K562 (cell line): Measurements from ENCODE around the gene ADD3. TPM values are rescaled to one million over a fixed set of nuclear protein-coding genes. Genes with fewer than 3 reads are reported as not detected.

Experiments used
- ATAC-seq: fragments of 200-7000 bp; cut with Tn5 transposase; 3 replicates; pipeline ENCODE4 v1.9.1; 2020; ENCODE audit warnings: moderate library complexity
- BruUV-seq: library from RNA; stranded (reverse); fragments of 400-500 nt; replicated peaks from 2 replicates; lab custom pipeline; 2021; lab: Mats Ljungman, UMichigan
- CTCF ChIA-PET: fragments of 300-600 bp; formaldehyde crosslinking; extraction: SDS; loops from one replicate; lab custom pipeline; 2021; ENCODE audit warnings: low intra/inter-chr PET ratio; lab: Yijun Ruan, JAX
- POLR2A ChIA-PET: fragments of 300-600, 350-650 bp; sonication (Branson Sonifier 250); formaldehyde crosslinking; extraction: SDS; loops from one replicate; lab custom pipeline; 2021; ENCODE audit warnings: antibody characterized with exemption, inconsistent platforms; lab: Yijun Ruan, JAX
- DNase-seq, 4 experiments: peaks; one replicate each; pipeline versions ENCODE4 v3.0.0 to v3.0.0-alpha.2; 2011 to 2018; ENCODE audit warnings: low spot score in 3 of 4, mixed read lengths in 3 of 4; ENCODE audit errors: extremely low read depth in 1 of 4
- FAIRE-seq: peaks from 2 replicates; lab custom pipeline; 2011; peaks lifted over from hg19 to GRCh38; lab: Jason Lieb, UNC
- H2AFZ ChIP-seq: 2 replicates; pipeline ENCODE4 v1.6.0; 2011; ENCODE audit warnings: low read depth, low read length, control low read depth, inconsistent platforms
- H3K27ac ChIP-seq: fragments of 200-600 bp; 3 replicates; pipeline ENCODE4 v1.8.0; 2011; ENCODE audit warnings: low read depth, mild to moderate bottlenecking, control low read depth, inconsistent platforms, low read length, moderate library complexity, mixed read lengths; ENCODE audit errors: extremely low read depth
- H3K27me3 ChIP-seq, 2 experiments: fragments of 300-600 bp in 1 of 2; 2 replicates in 1 of 2; 3 replicates in 1 of 2; pipeline versions ENCODE4 v1.6.0 to v1.8.0; 2011; ENCODE audit warnings: inconsistent platforms in 2 of 2, low read length in 2 of 2, mild to moderate bottlenecking in 1 of 2, mixed read lengths in 1 of 2, moderate library complexity in 1 of 2; ENCODE audit not compliant: control insufficient read depth in 2 of 2, insufficient read depth in 2 of 2
- H3K36me3 ChIP-seq: fragments of 300-600 bp; 3 replicates; pipeline ENCODE4 v1.8.0; 2011; ENCODE audit warnings: mild to moderate bottlenecking, low read length, inconsistent platforms; ENCODE audit not compliant: control insufficient read depth, insufficient read depth
- H3K4me1 ChIP-seq, 2 experiments: fragments of 200-600 bp in 1 of 2; replicated peaks in 1 of 2; 2 replicates in 1 of 2; 3 replicates in 1 of 2; pipeline versions ENCODE4 v1.5.1 to v1.8.0; 2011; ENCODE audit warnings: inconsistent platforms in 2 of 2, low read length in 2 of 2, mild to moderate bottlenecking in 1 of 2, mixed read lengths in 1 of 2, moderate library complexity in 1 of 2; ENCODE audit not compliant: control insufficient read depth in 2 of 2, insufficient read depth in 2 of 2
- H3K4me2 ChIP-seq: 2 replicates; pipeline ENCODE4 v1.6.1; 2011; ENCODE audit warnings: low read length, control low read depth, inconsistent platforms, mixed read lengths; ENCODE audit not compliant: insufficient read depth
- H3K4me3 ChIP-seq: fragments of 200-600 bp; sonication (generic), shearing (Covaris generic); 2 replicates; pipeline ENCODE4 v1.5.1; 2016; ENCODE audit warnings: control low read depth, inconsistent platforms
- H3K79me2 ChIP-seq: fragments of 200-600 bp; 3 replicates; pipeline ENCODE4 v1.8.0; 2011; ENCODE audit warnings: low read length, inconsistent platforms; ENCODE audit not compliant: control insufficient read depth, insufficient read depth
- H3K9ac ChIP-seq, 2 experiments: 2 replicates each; pipeline versions ENCODE4 v1.6.0 to v1.6.1; 2011; ENCODE audit warnings: low read depth in 2 of 2, low read length in 2 of 2, control low read depth in 1 of 2, inconsistent platforms in 1 of 2, mild to moderate bottlenecking in 1 of 2, mixed read lengths in 1 of 2; ENCODE audit not compliant: insufficient read depth in 1 of 2
- H3K9me1 ChIP-seq: one replicate; pipeline ENCODE4 v1.6.0; 2011; ENCODE audit warnings: inconsistent platforms, mild to moderate bottlenecking, low read length, moderate library complexity; ENCODE audit not compliant: control insufficient read depth, insufficient read depth
- H3K9me3 ChIP-seq: replicated peaks from 2 replicates; pipeline ENCODE4 v1.5.1; 2011; ENCODE audit warnings: low read depth, low read length, inconsistent platforms; ENCODE audit not compliant: control insufficient read depth, insufficient read depth
- H4K20me1 ChIP-seq: replicated peaks from 2 replicates; pipeline ENCODE4 v1.6.1; 2011; ENCODE audit warnings: low read length, inconsistent platforms, mixed read lengths; ENCODE audit not compliant: control insufficient read depth, insufficient read depth
- CBX2 ChIP-seq: fragments of 200-600 bp; sonication (generic); IDR thresholded peaks from one replicate; pipeline ENCODE4 v1.6.1; 2012; ENCODE audit warnings: mild to moderate bottlenecking, low read length, inconsistent platforms; ENCODE audit not compliant: insufficient read depth, poor library complexity, severe bottlenecking
- CHCHD3 ChIP-seq: fragments of 250-450 bp; sonication (Bioruptor Pico); IDR thresholded peaks from 2 replicates; pipeline ENCODE4 v2.1.2; 2022; ENCODE audit warnings: mild to moderate bottlenecking
- GATAD2A ChIP-seq: fragments of 450-650 bp; IDR thresholded peaks from 2 replicates; pipeline ENCODE4 v1.6.1; 2017
- MEIS2 ChIP-seq: fragments of 450-650 bp; IDR thresholded peaks from 2 replicates; pipeline ENCODE4 v1.6.1; 2014; ENCODE audit warnings: mild to moderate bottlenecking; ENCODE audit not compliant: partially characterized antibody
- MNT ChIP-seq, 2 experiments: fragments of 450-650 bp; conservative IDR thresholded peaks; 2 replicates each; pipeline ENCODE4 v1.6.1; 2017; ENCODE audit warnings: mild to moderate bottlenecking in 2 of 2, moderate library complexity in 2 of 2
- NR2F6 ChIP-seq: fragments of 450-650 bp; formaldehyde crosslinking; IDR thresholded peaks from 2 replicates; pipeline ENCODE4 v1.4.0; 2020; ENCODE audit warnings: mild to moderate bottlenecking
- SIX5 ChIP-seq, 2 experiments: IDR thresholded peaks; 2 replicates each; pipeline ENCODE4 v1.6.1; 2011; ENCODE audit warnings: low read length in 2 of 2, borderline replicate concordance in 1 of 2, low read depth in 1 of 2, mild to moderate bottlenecking in 1 of 2, moderate library complexity in 1 of 2; ENCODE audit not compliant: insufficient read depth in 1 of 2
- SPI1 ChIP-seq: IDR thresholded peaks from 2 replicates; pipeline ENCODE4 v1.6.1; 2011; ENCODE audit warnings: low read depth, low read length, control low read depth, borderline replicate concordance
- TFE3 ChIP-seq: fragments of 450-650 bp; formaldehyde crosslinking; IDR thresholded peaks from 2 replicates; pipeline ENCODE4 v1.4.0; 2020; ENCODE audit warnings: mild to moderate bottlenecking, mixed read lengths
- ZNF609 ChIP-seq: sonication (generic); formaldehyde crosslinking; IDR thresholded peaks from 2 replicates; pipeline ENCODE4 v1.8.1; 2023; ENCODE audit warnings: missing genetic modification reagents, mild to moderate bottlenecking, borderline replicate concordance
- ZNF75A ChIP-seq: fragments of 450-650 bp; formaldehyde crosslinking; IDR thresholded peaks from 2 replicates; pipeline ENCODE4 v1.4.0; 2020; ENCODE audit warnings: mild to moderate bottlenecking
- WGBS: fragments of 100-300 bp; shearing (Covaris generic); methylation state at CpG from one replicate; pipeline ENCODE4 v1.1.6; 2016; ENCODE audit warnings: low coverage, mixed read lengths; ENCODE audit not compliant: insufficient coverage; ENCODE audit errors: missing lambda C conversion rate; 5-methylcytosine and 5-hydroxymethylcytosine counted together
- in situ Hi-C: fragments of 300-500 bp; cut with MboI; formaldehyde crosslinking; loops from 4 replicates; pipeline ENCODE4 v1.15.0; 2018; ENCODE audit warnings: inconsistent platforms, mixed read lengths
- intact Hi-C: fragments of 100-400 bp; cut with micrococcal nuclease; formaldehyde crosslinking; loops from 2 replicates; pipeline ENCODE4 v1.14.2; 2022
- polyA plus RNA-seq, 8 experiments: library from polyadenylated mRNA; depleted of rRNA in 4 of 8; stranded (reverse) in 5 of 8; unstranded in 3 of 8; fragments of >200 nt; fragmentation: Nextera tagmentation in 2 of 8; fragmentation: Illumina TruSeq in 1 of 8; extraction: Ambion mirVana in 2 of 8; extraction: Trizol in 1 of 8; gene quantifications; 2 replicates each; pipeline versions ENCODE4 v1.2.1 to v1.2.3, GENCODE V29; 2011 to 2014; ENCODE audit warnings: inconsistent platforms in 1 of 8, missing spikeins in 1 of 8
- total RNA-seq, 7 experiments: library from RNA; depleted of rRNA in 6 of 7; stranded (reverse); fragments of >200 nt in 6 of 7; fragmentation: Illumina TruSeq in 2 of 7; extraction: Trizol in 2 of 7; gene quantifications; 2 replicates each; pipeline versions ENCODE4 v1.2.1 to v1.2.3, GENCODE V29; 2011 to 2021; ENCODE audit warnings: low replicate concordance in 1 of 7

Gene ADD3
- total and polyA plus RNA-seq, 9 of the 15 experiments (the other 6 are each of a cell fraction or from before 2014, with no cell fraction given): 13.2 to 125 (median 31.7) TPM

GRCh38 chr10:110153396-110153795 lies 145.6 kb downstream of the ADD3 start (continued):
- TF ChIP-seq MNT (conservative IDR thresholded peaks at IDR 0.05) (no peak), CBX2 (no peak), MEIS2 (peak; percentile 49)

- Histone ChIP-seq H3K79me2 (no peaks in the 10 kb centered on the region), H3K4me2 (no peak overlapping the region), H3K27ac (no peak overlapping the region), H3K9me3 (no peaks in the 10 kb centered on the region), H2AFZ (no peak overlapping the region), H3K36me3 (no peaks in the 10 kb centered on the region), H4K20me1 (no peaks in the 10 kb centered on the region), H3K4me1 (peaks cover 0 to 10% of the 10 kb centered on the region in 2 experiments; a peak in 3 of 5 replicates), H3K27me3 (no peaks in the 10 kb centered on the region), H3K4me3 (no peak overlapping the region), H3K9me1 (no peaks in the 10 kb centered on the region), H3K9ac (no peak overlapping the region)
- FAIRE-seq (no peak), ATAC-seq (no peak), DNase-seq (no peak)
- 42% methylated on average over 2 of the region's 8 CpGs for WGBS
- intact Hi-C loops: no loop called here
- no TSS peak for BruUV-seq
- in situ Hi-C loops: no loop called here
- ChIA-PET POLR2A (interaction anchor here (1.2 kb wide), 1 partner anchor 15 kb away, joined by 3 read pairs; no protein-coding TSS in a partner anchor), CTCF (no interaction called here)
- TF ChIP-seq SPI1: no peak
- TF ChIP-seq NR2F6 (CRISPR knock-in tag): no peak
- TF ChIP-seq ZNF609: no peak
- no peak for TF ChIP-seq CHCHD3 (CRISPR knock-in tag)
- TF ChIP-seq TFE3 (CRISPR knock-in tag): no peak
- TF ChIP-seq GATAD2A: no peak
- no peak for TF ChIP-seq ZNF75A (CRISPR knock-in tag)
- TF ChIP-seq SIX5 (IDR thresholded peaks at IDR 0.05; ENCODE audit: borderline replicate concordance in 1 of 2, insufficient read depth in 1 of 2, low read depth in 1 of 2, low read length in 2 of 2): no peak
These were observed 148.3 kb downstream of the ADD3 start for GRCh38 chr10:110156046-110156445.
